GM11168 (cell line): ENCODE results near the gene SMAD7.

Source experiments
- in situ Hi-C: fragments of 300-500 bp; cut with MboI; formaldehyde crosslinking; loops from one replicate; pipeline ENCODE4 v1.12.0; 2022; ENCODE audit warnings: low sequenced_read_pairs; ENCODE audit not compliant: unreplicated experiment

Gene SMAD7

GRCh38 chr18:48899558-48900174 lies 51.1 kb downstream of the SMAD7 start:
- in situ Hi-C loops, result no loop called here

DNA sequence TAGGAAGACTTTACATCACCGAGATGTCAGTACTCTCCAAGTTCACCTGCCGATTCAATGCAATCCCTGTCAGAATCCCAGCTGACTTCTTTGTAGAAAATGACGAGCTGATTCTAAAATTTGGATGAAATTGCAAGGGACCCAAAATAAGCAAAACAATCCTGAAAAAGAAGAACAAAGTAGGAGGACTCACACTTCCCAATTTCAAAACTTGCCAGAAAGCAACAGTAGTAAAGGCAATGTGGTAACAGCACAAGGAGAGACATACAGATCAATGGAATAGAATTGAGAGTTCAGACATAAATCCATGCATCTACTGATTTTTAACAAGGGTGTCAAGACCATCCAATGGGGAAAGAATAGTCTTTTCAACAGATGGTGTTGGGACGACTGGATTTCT lies 52.2 kb downstream of the SMAD7 start:
- in situ Hi-C loops, result no loop called here

- in situ Hi-C loops, result no loop called here
Observed at GRCh38 chr18:48897531-48897930, 53.2 kb downstream of the SMAD7 start.

GRCh38 chr18:48896875-48897511 lies 53.8 kb downstream of the SMAD7 start:
- in situ Hi-C loops, result no loop called here

- in situ Hi-C loops, result no loop called here
Observed at GRCh38 chr18:48896326-48896874, 54.4 kb downstream of the SMAD7 start.

- in situ Hi-C loops, result no loop called here
Observed at GRCh38 chr18:48894799-48895346, 55.9 kb downstream of the SMAD7 start.

GRCh38 chr18:48893608-48894600 lies 56.9 kb downstream of the SMAD7 start:
- in situ Hi-C loops, result no loop called here

- in situ Hi-C loops, result no loop called here
Observed at GRCh38 chr18:48893061-48893607, 57.6 kb downstream of the SMAD7 start.

- in situ Hi-C loops, result no loop called here
Observed at GRCh38 chr18:48892146-48892855, 58.5 kb downstream of the SMAD7 start.

DNA sequence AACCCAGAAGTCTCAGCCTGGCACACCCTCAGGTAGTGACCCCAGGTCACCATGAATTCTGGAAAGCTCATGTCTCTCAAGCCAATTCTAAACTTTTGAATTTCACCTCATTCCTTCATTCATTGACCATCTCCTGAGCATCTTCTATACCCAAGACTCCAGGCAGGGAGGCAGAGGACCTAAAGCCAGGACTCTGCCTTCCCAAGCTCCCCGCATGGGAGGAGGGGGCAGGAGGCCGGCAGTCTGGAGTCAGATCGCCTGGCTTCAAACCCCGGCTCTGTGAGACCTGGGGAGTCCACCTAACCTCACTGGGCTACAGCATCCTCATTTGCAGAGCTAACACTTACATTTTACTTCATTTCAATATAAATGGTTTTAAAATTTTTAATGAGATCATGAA lies 59.0 kb downstream of the SMAD7 start:
- in situ Hi-C loops, result no loop called here

DNA sequence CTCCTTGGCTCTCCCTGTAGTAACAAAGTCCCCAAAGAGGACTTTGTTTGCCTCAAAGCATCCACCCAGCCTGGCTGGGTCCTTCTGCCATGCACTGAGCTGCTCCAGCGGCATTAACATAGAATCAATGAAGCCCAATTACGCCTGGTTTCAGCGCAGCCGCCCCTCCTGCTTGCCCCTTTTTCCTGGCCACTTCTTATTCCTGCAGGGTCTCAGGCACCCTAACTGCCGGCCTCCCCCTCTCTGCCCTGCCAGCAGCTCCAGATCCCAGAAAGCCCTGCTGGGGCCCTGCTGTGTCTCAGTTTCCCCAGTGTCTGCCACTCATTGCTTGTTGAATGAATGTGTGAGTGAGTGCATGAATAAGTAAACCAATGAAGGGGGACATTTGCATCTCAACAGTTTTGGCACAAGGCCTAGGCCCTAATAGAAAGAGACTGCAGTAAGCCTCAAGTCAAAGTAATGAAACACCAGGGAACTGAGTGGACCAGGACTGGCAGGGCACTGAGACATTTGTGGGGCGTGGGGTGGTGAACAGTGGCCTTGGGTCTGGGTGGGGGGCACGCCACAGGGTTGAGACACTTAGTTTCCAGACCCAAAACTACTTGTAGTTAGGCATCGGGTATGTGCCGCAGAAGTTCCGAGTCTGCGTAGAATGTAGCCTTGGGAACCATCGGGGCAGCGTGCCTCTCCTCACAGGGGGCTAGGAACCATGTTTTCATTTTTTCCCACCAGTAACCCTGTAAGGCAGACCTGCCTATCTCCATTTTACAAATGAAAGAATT lies 60.6 kb downstream of the SMAD7 start:
- in situ Hi-C loops, result no loop called here

- in situ Hi-C loops, result no loop called here
Observed at GRCh38 chr18:48889115-48889941, 61.4 kb downstream of the SMAD7 start.

DNA sequence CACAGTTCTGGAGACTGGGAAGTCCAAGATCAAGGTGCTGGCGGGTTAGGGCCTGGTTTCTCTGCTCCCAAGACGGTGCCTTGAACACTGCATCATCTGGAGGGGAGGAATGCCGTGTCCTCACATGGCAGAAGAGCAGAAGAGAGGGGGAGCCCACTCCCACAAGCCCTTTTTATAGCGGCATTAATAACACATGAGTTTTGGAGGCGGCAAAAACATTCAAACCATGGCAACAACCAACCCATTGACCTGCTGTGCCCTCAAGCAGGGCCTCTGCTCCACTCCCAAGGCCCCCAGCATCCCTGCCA lies 62.0 kb downstream of the SMAD7 start:
- in situ Hi-C loops, result no loop called here

- in situ Hi-C loops, result no loop called here
Observed at GRCh38 chr18:48887905-48888772, 62.6 kb downstream of the SMAD7 start.

- in situ Hi-C loops, result no loop called here
Observed at GRCh38 chr18:48887294-48887904, 63.4 kb downstream of the SMAD7 start.

- in situ Hi-C loops, result no loop called here
Observed at GRCh38 chr18:48886520-48887293, 64.1 kb downstream of the SMAD7 start.
